Measurements from ENCODE around the gene APAF1. TPM values are rescaled to one million over a fixed set of nuclear protein-coding genes. Genes with fewer than 3 reads are reported as not detected.
A peak's percentile ranks its signal among the peaks of the same experiment; 100 is the strongest.

The APAF1 gene
- total RNA-seq, 6 experiments from 2014 or later: 19.0 to 23.6 (median 21.2) TPM

- TF ChIP-seq, protein P1, sequence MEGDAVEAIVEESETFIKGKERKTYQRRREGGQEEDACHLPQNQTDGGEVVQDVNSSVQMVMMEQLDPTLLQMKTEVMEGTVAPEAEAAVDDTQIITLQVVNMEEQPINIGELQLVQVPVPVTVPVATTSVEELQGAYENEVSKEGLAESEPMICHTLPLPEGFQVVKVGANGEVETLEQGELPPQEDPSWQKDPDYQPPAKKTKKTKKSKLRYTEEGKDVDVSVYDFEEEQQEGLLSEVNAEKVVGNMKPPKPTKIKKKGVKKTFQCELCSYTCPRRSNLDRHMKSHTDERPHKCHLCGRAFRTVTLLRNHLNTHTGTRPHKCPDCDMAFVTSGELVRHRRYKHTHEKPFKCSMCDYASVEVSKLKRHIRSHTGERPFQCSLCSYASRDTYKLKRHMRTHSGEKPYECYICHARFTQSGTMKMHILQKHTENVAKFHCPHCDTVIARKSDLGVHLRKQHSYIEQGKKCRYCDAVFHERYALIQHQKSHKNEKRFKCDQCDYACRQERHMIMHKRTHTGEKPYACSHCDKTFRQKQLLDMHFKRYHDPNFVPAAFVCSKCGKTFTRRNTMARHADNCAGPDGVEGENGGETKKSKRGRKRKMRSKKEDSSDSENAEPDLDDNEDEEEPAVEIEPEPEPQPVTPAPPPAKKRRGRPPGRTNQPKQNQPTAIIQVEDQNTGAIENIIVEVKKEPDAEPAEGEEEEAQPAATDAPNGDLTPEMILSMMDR (IDR thresholded peaks at IDR 0.05): no peak
- Mint-ChIP-seq H3K36me3 (ENCODE audit: low read depth) (peaks cover 20% of the 10 kb centered on the region), H3K4me3 (no peak overlapping the region), H3K4me1 (ENCODE audit: low read depth) (no peaks in the 10 kb centered on the region), H3K27me3 (ENCODE audit: insufficient read depth) (no peaks in the 10 kb centered on the region), H3K27ac (no peak overlapping the region), H3K9me3 (no peaks in the 10 kb centered on the region)
- no peak for DNase-seq
Observed at GRCh38 chr12:98684199-98684598, 39.1 kb downstream of the APAF1 start.

DNA sequence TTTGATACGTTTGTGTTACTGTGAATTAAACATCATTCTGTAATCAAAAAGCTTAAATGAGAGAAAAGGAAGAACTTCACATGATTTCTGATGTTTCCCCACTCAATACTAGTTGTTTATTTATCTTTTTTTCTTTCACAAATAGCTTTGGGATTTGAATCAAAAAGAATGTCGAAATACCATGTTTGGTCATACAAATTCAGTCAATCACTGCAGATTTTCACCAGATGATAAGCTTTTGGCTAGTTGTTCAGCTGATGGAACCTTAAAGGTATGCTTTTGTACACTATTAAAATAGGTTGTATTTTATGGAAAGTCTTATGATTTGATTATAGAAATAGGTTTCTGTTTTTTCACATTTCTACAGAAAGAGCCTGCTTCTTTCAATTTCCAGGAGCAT lies 41.5 kb downstream of the APAF1 start:
- TF ChIP-seq, protein P1 (IDR thresholded peaks at IDR 0.05): no peak
- Mint-ChIP-seq H3K36me3 (ENCODE audit: low read depth) (peaks cover 30% of the 10 kb centered on the region), H3K4me3 (no peak overlapping the region), H3K27me3 (ENCODE audit: insufficient read depth) (no peaks in the 10 kb centered on the region), H3K27ac (no peak overlapping the region), H3K9me3 (no peaks in the 10 kb centered on the region), H3K4me1 (ENCODE audit: low read depth) (no peaks in the 10 kb centered on the region)
- no peak for DNase-seq

DNA sequence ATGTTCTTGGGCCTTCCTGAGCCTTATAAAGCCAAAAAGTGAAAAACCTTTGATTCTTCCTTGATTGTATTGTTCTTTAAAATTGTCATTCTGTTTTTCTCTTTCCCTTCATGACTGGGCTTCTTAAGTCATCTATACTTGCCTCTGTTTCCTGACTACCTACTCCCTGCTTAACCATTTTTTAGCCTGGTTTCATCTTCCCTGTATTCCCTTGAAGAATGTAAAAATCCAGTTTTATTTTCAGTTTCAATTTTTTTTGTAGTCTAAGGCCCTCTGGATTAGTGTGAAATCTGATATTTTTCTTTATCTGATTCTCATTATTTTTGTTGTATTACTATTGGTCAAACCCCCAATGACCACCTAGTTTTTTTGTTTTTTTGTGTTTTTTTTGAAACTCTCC lies 46.3 kb downstream of the APAF1 start:
- Mint-ChIP-seq H3K9me3 (no peaks in the 10 kb centered on the region), H3K36me3 (ENCODE audit: low read depth) (peaks cover 31% of the 10 kb centered on the region), H3K27me3 (ENCODE audit: insufficient read depth) (no peaks in the 10 kb centered on the region), H3K4me1 (ENCODE audit: low read depth) (no peaks in the 10 kb centered on the region), H3K27ac (peak overlapping the region; percentile 5), H3K4me3 (no peak overlapping the region)
- TF ChIP-seq, protein P1 (IDR thresholded peaks at IDR 0.05): no peak
- no peak for DNase-seq

- no peak overlapping the region for H3K27ac Mint-ChIP-seq
- no peaks in the 10 kb centered on the region for H3K9me3 Mint-ChIP-seq
- H3K4me3 Mint-ChIP-seq: no peak overlapping the region
- peaks cover 9% of the 10 kb centered on the region for H3K4me1 Mint-ChIP-seq (ENCODE audit: low read depth)
- TF ChIP-seq, protein P1 (IDR thresholded peaks at IDR 0.05): no peak
- peaks cover 35% of the 10 kb centered on the region for H3K36me3 Mint-ChIP-seq (ENCODE audit: low read depth)
- H3K27me3 Mint-ChIP-seq (ENCODE audit: insufficient read depth): no peaks in the 10 kb centered on the region
- no peak for DNase-seq
Observed at GRCh38 chr12:98696036-98696646, 51.1 kb downstream of the APAF1 start.

GRCh38 chr12:98697209-98697608 lies 52.1 kb downstream of the APAF1 start:
- no peaks in the 10 kb centered on the region for H3K27me3 Mint-ChIP-seq (ENCODE audit: insufficient read depth)
- peaks cover 27% of the 10 kb centered on the region for H3K36me3 Mint-ChIP-seq (ENCODE audit: low read depth)
- H3K4me1 Mint-ChIP-seq (ENCODE audit: low read depth): peaks cover 9% of the 10 kb centered on the region
- no peak for DNase-seq
- TF ChIP-seq, protein P1 (IDR thresholded peaks at IDR 0.05): no peak
- no peak overlapping the region for H3K4me3 Mint-ChIP-seq
- H3K9me3 Mint-ChIP-seq: no peaks in the 10 kb centered on the region
- no peak overlapping the region for H3K27ac Mint-ChIP-seq

Measured in HFFc6 (cell line).